T47D (cell line): Measurements from ENCODE around the gene PEMT.

Experiments used
- DNase-seq, 2 experiments: peaks; one replicate each; pipeline versions ENCODE4 v3.0.0 to v3.0.0-alpha.2; 2011 to 2012; ENCODE audit warnings: low read depth in 1 of 2, low spot score in 1 of 2
- JUND ChIP-seq: IDR thresholded peaks from 2 replicates; pipeline ENCODE4 v1.6.1; 2012; ENCODE audit warnings: low read depth
- in situ Hi-C: cut with HindIII; loops from 2 replicates; pipeline ENCODE4 v1.10.0; 2016; ENCODE audit warnings: low sequenced_read_pairs, low pct_unique_long_range_greater_than_20kb

Gene PEMT

DNA sequence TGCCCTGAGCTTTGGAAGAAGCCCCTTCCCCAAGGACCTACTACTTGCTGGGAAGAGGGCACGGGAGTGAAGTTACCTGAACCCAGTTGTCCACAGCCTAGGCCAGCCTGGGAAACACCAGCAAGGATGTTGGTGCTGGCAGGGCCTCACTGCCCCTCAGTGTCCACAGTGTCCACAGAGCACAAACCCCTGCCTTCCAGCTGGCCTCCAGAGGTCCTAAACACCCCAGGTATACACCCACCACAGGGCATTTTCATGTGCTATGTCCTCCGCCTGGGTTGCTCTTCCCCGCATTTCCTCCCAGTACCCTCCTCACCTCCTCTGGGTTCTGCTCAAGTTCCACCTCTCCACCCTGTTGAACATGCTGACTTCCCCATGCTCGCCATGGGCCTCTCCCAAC, 4.2 kb upstream of the PEMT start:
- in situ Hi-C loops: no loop called here
- no peak for TF ChIP-seq JUND
- DNase-seq: no peak

DNA sequence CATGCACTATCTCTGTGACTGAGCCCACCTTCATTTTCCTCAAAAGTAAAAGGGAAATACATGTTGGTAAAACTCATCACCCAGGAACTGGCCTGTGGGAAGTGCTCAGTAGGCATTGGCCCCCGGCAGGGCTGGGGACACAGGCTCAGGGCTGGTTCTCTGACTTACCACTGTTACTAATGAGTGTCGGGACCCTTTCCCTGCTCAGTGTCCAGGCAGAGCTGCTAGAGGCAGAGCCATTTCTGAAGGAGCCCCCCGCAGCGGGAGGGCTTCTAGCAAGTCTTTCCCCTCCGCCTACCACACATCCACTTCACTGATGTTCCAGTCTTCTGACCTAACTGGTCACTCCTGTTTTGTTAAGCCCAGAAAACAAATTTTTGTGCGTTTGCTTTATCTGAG, 1.7 kb upstream of the PEMT start:
- no peak for DNase-seq
- TF ChIP-seq JUND: no peak
- in situ Hi-C loops: no loop called here

DNA sequence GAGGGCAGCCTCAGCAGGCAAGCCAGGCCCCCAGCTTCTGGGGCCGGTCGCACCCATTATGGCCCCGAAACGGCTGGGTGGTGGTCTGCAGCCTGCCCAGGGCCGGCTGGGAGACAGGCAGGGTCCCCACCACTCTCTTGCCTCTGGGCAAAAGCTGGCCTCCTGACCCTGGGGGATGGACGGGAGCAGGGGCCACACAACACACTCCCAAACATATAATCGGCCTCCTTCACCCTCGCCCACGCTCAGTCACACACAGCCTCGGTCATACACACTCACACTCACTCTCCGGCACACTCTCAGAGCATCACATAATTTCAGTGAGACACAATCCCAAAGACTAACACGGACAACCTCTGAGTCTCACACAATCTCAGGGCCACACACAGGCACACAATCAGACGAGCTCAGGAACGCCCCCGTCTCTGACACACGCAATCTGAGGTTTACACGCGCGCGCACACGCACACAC, 589 bp downstream of the PEMT start:
- in situ Hi-C loops: no loop called here
- TF ChIP-seq JUND: no peak
- DNase-seq: no peak

DNA sequence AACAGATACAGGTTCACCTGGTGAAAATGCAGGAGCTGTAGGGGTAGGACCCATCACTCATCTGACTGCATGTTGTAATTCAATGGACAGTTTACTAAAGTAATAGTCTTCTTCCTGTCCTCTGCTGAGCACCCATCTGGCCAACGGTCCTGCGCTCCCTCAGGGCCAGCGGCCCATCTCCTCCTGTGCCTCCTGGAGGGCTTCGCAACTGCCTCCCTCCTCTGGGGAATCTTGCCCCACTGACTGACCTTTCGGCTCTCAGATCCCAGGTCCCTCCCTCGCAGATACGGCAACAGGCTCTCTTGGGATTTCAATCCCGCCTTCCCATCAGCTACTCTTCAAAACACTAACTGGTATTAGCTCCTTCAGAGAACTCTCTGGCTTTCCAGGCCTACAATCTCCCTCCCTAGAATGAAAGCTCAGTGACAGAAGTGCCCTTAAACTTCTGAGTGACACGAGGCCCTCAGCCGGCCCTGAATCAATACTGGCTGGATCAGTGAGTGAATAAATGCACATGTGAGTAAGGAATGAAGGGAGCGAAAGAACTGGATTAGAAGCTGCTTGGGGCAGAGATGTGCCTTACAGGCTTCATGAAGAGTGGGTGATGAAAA, 1.3 kb downstream of the PEMT start:
- no peak for TF ChIP-seq JUND
- in situ Hi-C loops: no loop called here
- no peak for DNase-seq

DNA sequence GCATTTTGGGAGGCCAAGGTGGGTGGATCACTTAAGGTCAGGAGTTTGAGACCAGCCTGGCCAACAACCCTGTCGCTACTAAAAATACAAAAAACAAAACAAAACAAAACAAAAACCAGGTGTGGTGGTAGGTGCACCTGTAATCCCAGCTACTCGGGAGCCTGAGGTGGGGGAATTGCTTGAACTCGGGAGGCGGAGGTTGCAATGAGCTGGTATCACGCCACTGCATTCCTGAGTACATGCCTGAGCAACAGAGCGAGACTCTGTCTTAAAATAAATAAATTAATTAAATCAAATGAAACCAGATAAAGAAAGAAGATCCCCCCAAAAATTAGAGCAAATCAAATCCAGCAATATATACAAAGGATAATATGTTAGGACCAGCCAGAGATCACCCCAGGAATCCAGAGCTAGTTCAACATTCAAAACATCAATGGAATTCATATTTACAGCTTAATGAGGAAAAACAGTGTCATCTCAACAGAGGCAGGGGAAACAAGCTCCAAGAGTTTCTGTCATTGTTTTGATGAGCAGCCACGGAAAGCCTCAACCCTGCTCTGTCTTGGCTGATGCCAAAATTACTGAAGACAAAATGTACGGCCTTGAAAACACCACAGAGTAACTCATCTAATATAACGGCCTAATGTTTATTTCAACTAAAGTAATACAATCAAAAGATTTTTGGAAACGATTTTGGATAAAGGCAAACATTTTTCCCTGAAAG, 3.7 kb downstream of the PEMT start:
- no peak for TF ChIP-seq JUND
- no peak for DNase-seq
- in situ Hi-C loops: no loop called here

DNA sequence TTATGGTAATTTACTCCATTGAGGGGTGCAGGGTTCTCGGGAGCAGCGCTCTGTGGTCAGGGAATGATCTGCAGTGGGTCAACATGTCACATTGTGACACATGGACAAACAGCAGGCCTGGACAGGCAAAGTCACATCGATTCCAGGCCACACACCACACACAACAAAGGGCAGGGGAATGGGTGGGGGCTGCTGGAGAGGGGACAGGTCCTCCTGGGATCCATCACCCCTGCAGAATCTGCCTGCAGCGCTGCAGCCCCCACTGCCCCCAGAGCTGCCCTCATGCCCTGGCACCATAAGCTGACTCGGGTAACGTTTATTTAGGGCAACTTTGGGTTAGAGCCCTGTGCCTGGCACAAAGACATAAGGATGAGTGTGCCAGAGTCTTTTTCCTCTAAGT, 9.1 kb downstream of the PEMT start:
- TF ChIP-seq JUND: no peak
- in situ Hi-C loops: no loop called here
- no peak for DNase-seq

DNA sequence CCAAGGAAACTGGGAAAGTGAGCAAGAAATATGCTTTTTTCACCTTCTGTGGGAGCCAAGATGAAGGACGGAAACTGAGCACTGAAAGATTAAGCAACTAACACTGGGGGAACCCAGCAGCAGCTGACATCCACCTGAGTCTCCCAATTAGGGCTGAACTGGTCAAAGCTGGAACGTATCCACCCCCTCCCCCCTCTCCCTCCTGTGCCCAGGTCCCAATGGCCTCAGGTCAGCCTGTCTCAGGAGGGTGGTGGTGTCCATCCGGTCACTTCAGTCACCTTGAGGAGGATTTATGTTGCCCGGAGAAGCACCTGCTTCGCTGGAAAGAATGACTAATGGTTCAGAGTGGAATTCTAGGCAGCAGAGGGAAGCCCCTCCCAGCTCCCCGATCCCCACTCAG, 10.0 kb downstream of the PEMT start:
- in situ Hi-C loops: no loop called here
- no peak for DNase-seq
- no peak for TF ChIP-seq JUND

DNA sequence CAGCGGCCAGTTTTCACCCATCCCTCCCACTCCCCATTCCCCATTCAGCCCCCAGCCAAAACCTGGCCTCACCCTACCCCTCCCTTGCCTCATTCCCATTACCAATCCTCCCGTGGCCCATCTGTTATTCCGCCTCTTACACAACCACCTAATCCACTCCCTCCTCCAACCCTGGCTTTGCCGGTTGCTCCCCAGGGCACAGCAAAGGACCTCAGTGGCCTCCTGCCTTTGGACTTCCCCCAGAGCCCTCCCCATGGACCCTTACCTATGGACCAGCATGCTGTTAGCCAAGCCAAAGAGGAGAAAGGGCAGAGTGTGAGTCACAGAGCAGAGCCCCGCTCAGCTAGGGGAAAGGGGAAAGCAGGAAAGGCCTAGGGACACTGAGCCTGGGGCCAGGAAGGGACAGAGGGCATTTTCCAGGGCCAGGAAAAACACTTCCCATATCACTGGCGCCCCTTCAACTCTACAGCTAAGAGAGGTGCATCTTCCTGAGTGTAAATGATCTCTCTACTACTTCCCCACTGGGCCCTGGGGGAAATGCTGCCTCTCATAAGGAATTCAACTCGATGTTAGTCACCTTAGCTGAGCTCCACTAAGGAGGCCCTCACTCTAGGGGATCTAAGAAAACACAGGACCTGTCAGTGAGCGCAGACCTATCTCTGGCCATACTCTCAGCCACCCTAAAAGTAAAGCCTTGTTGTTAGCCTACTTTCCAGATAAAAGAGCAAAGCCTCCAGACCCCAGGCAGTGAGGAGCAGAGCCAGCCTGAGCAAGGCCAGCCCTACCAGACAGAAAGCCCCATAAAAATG, 10.6 kb downstream of the PEMT start:
- DNase-seq: no peak
- TF ChIP-seq JUND: no peak
- in situ Hi-C loops: no loop called here

DNA sequence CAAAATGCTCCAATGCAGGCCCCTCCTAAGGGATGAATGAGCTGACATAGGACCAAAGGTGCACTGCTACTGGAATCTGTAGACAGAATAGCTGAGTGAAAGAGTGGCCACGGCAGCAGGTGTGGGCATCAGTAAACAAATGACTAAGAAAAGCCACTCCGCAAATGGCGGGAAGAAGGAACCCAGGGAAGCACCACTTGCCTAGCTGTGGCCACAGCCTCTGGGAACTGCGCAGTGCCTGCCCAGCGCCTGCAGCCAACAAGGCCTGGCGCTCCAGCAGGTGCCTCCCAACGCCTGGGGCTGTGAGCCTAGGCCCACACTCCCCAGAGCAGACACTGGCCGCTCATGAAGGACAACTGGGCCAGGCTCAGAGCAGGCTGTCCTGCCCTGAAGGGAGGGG, 11.8 kb downstream of the PEMT start:
- in situ Hi-C loops: no loop called here
- no peak for DNase-seq
- TF ChIP-seq JUND: no peak

DNA sequence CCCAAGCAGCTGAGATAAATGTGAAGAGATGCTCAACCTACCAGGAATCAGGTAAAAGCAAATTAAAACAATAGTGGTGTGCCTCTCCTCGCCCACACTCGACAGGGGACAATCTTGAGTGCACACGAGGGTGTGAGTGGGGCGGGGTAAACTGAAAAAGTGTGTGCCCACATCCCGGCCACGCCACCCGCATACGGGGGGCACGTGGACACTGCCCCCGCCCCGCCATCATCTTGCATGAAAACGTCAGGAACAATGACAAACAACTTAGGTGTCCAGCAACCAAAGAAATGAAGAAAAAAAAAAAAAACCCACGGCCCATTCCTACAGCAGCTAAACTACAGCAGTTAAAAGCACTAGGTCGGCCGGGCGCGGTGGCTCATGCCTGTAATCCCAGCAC, 14.1 kb downstream of the PEMT start:
- TF ChIP-seq JUND: no peak
- in situ Hi-C loops: no loop called here
- no peak for DNase-seq

DNA sequence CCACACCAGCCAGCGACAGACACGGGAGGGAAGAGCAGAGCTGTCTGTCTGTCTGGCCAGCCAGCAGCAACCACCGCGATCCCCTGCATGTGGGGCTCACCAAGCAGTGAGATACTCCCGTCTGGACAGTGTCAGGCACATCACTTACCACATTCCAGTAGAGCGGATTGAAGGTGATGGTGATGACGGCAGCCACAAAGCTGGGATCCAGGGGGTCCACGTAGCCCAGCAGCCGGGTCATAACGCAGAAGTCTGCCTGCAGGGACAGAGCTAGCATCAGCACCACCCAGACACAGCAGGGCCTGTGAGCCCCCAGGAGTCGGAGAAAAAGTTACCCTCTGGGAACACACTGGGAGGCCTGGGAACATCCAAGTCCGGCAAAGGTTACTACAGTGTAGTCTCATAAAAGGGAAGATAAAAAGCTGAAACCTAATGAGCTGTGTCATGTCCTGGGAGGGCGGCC, 14.7 kb downstream of the PEMT start:
- DNase-seq: no peak
- in situ Hi-C loops: no loop called here
- TF ChIP-seq JUND: no peak

DNA sequence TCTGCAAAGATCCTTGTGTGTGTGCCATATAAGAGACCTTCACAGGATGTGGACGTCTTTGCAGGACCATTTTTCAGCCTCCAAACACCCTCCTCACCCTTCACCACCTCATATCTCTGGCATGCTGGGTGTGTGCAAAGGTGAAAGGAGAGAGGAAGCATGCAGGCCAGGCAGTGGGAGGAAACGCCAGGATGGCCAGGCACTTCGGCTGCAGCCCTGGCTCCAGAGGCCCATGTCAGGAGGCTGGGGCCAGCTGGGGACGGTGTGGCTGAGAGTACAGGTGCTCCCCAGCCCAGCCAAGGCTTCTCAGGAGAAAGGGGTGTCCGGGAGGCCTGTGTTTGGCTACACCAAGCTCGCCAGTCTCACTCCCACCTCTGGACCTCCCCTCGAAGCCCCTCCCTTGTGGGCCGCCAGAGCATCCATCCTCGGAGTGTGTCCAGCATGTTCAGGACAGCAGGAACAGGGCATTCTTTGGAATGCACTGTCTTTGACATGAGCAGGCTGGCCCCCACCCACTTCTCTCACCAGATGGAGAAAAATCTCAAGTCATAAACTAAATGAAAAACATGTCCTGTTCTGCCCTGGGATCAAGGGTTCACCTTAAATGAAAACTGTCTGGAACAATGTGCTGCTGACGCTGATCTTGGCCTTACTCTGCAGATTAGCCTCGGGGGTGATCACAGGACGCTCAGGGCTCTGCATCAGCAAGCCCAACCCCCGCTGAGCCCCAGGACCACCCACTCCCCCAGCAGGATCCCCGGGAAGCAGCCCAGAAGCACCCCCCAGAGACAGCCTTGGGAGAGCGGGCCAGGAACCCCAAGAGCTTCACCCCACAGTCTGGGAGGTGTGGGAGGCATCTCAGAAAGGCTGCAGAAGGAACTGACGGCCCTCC, 15.9 kb downstream of the PEMT start:
- TF ChIP-seq JUND: no peak
- in situ Hi-C loops: no loop called here
- no peak for DNase-seq
